Panc1 (cell line): ENCODE data around the gene ZNF266.

Experiments used
- CTCF ChIP-seq: fragments of 450-650 bp; IDR thresholded peaks from 2 replicates; pipeline ENCODE4 v1.5.1; 2017; ENCODE audit warnings: mild to moderate bottlenecking
- POLR2AphosphoS5 ChIP-seq: IDR thresholded peaks from 2 replicates; pipeline ENCODE4 v1.6.1; 2012; ENCODE audit warnings: mild to moderate bottlenecking, low read depth, low read length, moderate library complexity
- SIN3A ChIP-seq: IDR thresholded peaks from 2 replicates; pipeline ENCODE4 v1.6.1; 2012; ENCODE audit warnings: low read depth, mild to moderate bottlenecking, low read length, moderate library complexity, borderline replicate concordance; ENCODE audit not compliant: insufficient read depth

GRCh38 chr19:9370738-9371619 lies 64.4 kb downstream of the ZNF266 start:
- TF ChIP-seq CTCF (no peak), SIN3A (no peak), POLR2AphosphoS5 (no peak)
